Ishikawa (cell line): ENCODE data around the gene RUFY3.

Source experiments
- CEBPB ChIP-seq: IDR thresholded peaks from 2 replicates; pipeline ENCODE4 v1.6.1; 2012
- CREB1 ChIP-seq: IDR thresholded peaks from 2 replicates; pipeline ENCODE4 v1.6.1; 2012; ENCODE audit warnings: low read depth
- EGR1 ChIP-seq: IDR thresholded peaks from 2 replicates; pipeline ENCODE4 v1.6.1; 2012
- EP300 ChIP-seq: IDR thresholded peaks from 2 replicates; pipeline ENCODE4 v1.6.1; 2012; ENCODE audit warnings: borderline replicate concordance
- FOXM1 ChIP-seq: IDR thresholded peaks from 2 replicates; pipeline ENCODE4 v1.6.1; 2012; ENCODE audit warnings: low read depth, borderline replicate concordance
- MAX ChIP-seq: IDR thresholded peaks from 2 replicates; pipeline ENCODE4 v1.6.1; 2012
- NFIC ChIP-seq: IDR thresholded peaks from 2 replicates; pipeline ENCODE4 v1.6.1; 2012
- RAD21 ChIP-seq: IDR thresholded peaks from 2 replicates; pipeline ENCODE4 v1.6.1; 2012; ENCODE audit warnings: low read depth
- REST ChIP-seq: IDR thresholded peaks from 2 replicates; pipeline ENCODE4 v1.6.1; 2012; ENCODE audit warnings: low read depth, mild to moderate bottlenecking
- TAF1 ChIP-seq: IDR thresholded peaks from 2 replicates; pipeline ENCODE4 v1.6.1; 2012; ENCODE audit warnings: low read depth, mild to moderate bottlenecking
- TCF12 ChIP-seq: IDR thresholded peaks from 2 replicates; pipeline ENCODE4 v1.6.1; 2012; ENCODE audit warnings: low read depth
- TEAD4 ChIP-seq: IDR thresholded peaks from 2 replicates; pipeline ENCODE4 v1.6.1; 2012
- USF1 ChIP-seq: IDR thresholded peaks from 2 replicates; pipeline ENCODE4 v1.6.1; 2012
- YY1 ChIP-seq: IDR thresholded peaks from 2 replicates; pipeline ENCODE4 v1.6.1; 2012; ENCODE audit warnings: low read depth
- ZBTB7A ChIP-seq: IDR thresholded peaks from 2 replicates; pipeline ENCODE4 v1.6.1; 2012; ENCODE audit warnings: low read depth

RUFY3 gene

GRCh38 chr4:70739496-70740337 lies 18.0 kb downstream of the RUFY3 start:
- TF ChIP-seq RAD21: no peak
- no peak for TF ChIP-seq USF1
- no peak for TF ChIP-seq MAX
- no peak for TF ChIP-seq REST

GRCh38 chr4:70741867-70742658 lies 20.3 kb downstream of the RUFY3 start:
- TF ChIP-seq USF1 (no peak), REST (no peak), TAF1 (no peak), EP300 (no peak), YY1 (no peak), CREB1 (no peak), TEAD4 (no peak), NFIC (no peak), MAX (no peak), RAD21 (no peak), CEBPB (no peak), EGR1 (no peak), TCF12 (no peak)

- TF ChIP-seq YY1: no peak
- TF ChIP-seq MAX: no peak
- no peak for TF ChIP-seq TAF1
- no peak for TF ChIP-seq EGR1
- TF ChIP-seq EP300: no peak
- no peak for TF ChIP-seq USF1
- TF ChIP-seq TEAD4: no peak
- TF ChIP-seq NFIC: no peak
- no peak for TF ChIP-seq FOXM1
- TF ChIP-seq RAD21: no peak
- no peak for TF ChIP-seq TCF12
- TF ChIP-seq CEBPB: no peak
- TF ChIP-seq CREB1: no peak
- no peak for TF ChIP-seq ZBTB7A
- no peak for TF ChIP-seq REST
Observed at GRCh38 chr4:70743731-70744130, 22.0 kb downstream of the RUFY3 start.
